ENCODE measurements around the gene DCAF8L2. TPM values are rescaled to one million over a fixed set of nuclear protein-coding genes. Genes with fewer than 3 reads are reported as not detected.
"Not testable (repeated sequence)": the region's sequence is repeated elsewhere in the genome, so short reads cannot be mapped to it uniquely, and the experiment has no call there.

Gene DCAF8L2
- total and polyA plus RNA-seq, 2 experiments from 2014 or later: not detected

GRCh38 chrX:27740933-27741332, 150.8 kb downstream of the DCAF8L2 start (continued):
- TF ChIP-seq ZNF462 (CRISPR knock-in tag; IDR thresholded peaks at IDR 0.05): no peak

GRCh38 chrX:27743521-27743920, 153.4 kb downstream of the DCAF8L2 start:
- H3K4me1 Mint-ChIP-seq; H3K79me2 ChIP-seq (replicated peaks; ENCODE audit: insufficient read depth); H3K27me3 ChIP-seq (ENCODE audit: insufficient read depth); H3K9me2 ChIP-seq (ENCODE audit: insufficient read depth); ATAC-seq; H3K4me2 ChIP-seq; H3K9me3 Mint-ChIP-seq; H3K27ac Mint-ChIP-seq; H3K4me3 ChIP-seq; H3K27me3 Mint-ChIP-seq (ENCODE audit: insufficient read depth, low read depth, poor library complexity); H3K4me3 Mint-ChIP-seq; H2AFZ ChIP-seq; H3K36me3 Mint-ChIP-seq (ENCODE audit: low read depth); H3K27ac ChIP-seq (ENCODE audit: low read depth); H4K20me1 ChIP-seq (replicated peaks; ENCODE audit: insufficient read depth); H3K36me3 ChIP-seq (ENCODE audit: insufficient read depth); DNase-seq (ENCODE audit: low spot score); H3F3A ChIP-seq (replicated peaks; ENCODE audit: low read depth); H3K4me1 ChIP-seq (ENCODE audit: insufficient read depth): not testable (repeated sequence)

- no peak overlapping the region for H2AFZ ChIP-seq
- no peaks in the 10 kb centered on the region for H3K36me3 Mint-ChIP-seq (ENCODE audit: low read depth)
- H3K4me1 ChIP-seq (ENCODE audit: insufficient read depth): no peaks in the 10 kb centered on the region
- H3K9me3 Mint-ChIP-seq: no peaks in the 10 kb centered on the region
- H3K27ac ChIP-seq (ENCODE audit: low read depth): no peak overlapping the region
- no peaks in the 10 kb centered on the region for H3K36me3 ChIP-seq (ENCODE audit: insufficient read depth)
- H3K4me3 ChIP-seq: no peak overlapping the region
- no peaks in the 10 kb centered on the region for H3K9me2 ChIP-seq (ENCODE audit: insufficient read depth)
- no peaks in the 10 kb centered on the region for H3K79me2 ChIP-seq (replicated peaks; ENCODE audit: insufficient read depth)
- DNase-seq (ENCODE audit: low spot score) (no peak), ATAC-seq (no peak)
- H3K4me2 ChIP-seq: no peak overlapping the region
- H3F3A ChIP-seq (replicated peaks; ENCODE audit: low read depth): no peaks in the 10 kb centered on the region
- no peak overlapping the region for H3K4me3 Mint-ChIP-seq
- H3K27me3 Mint-ChIP-seq (ENCODE audit: insufficient read depth, low read depth, poor library complexity): no peaks in the 10 kb centered on the region
- no peak overlapping the region for H3K27ac Mint-ChIP-seq
- no peaks in the 10 kb centered on the region for H4K20me1 ChIP-seq (replicated peaks; ENCODE audit: insufficient read depth)
- H3K4me1 Mint-ChIP-seq: no peaks in the 10 kb centered on the region
- no peaks in the 10 kb centered on the region for H3K27me3 ChIP-seq (ENCODE audit: insufficient read depth)
- TF ChIP-seq EZH2 (IDR thresholded peaks at IDR 0.05; ENCODE audit: low read depth, unreplicated experiment): no peak
- TF ChIP-seq NANOG (IDR thresholded peaks at IDR 0.05; ENCODE audit: borderline replicate concordance): no peak
- no peak for TF ChIP-seq ZNF462 (CRISPR knock-in tag; IDR thresholded peaks at IDR 0.05)
Measured at GRCh38 chrX:27746516-27746915, 156.4 kb downstream of the DCAF8L2 start.
